PFSK-1 (cell line): Measurements from ENCODE around the gene KLK10.

Source experiments
- FOXP2 ChIP-seq: optimal IDR thresholded peaks from 2 replicates; pipeline ENCODE3; 2011; ENCODE audit warnings: borderline replicate concordance, control low read depth, inconsistent platforms; ENCODE audit not compliant: insufficient read depth; ENCODE audit errors: extremely low read length, extremely low read depth
- POLR2AphosphoS5 ChIP-seq: IDR thresholded peaks from 2 replicates; pipeline ENCODE4 v1.6.1; 2012; ENCODE audit warnings: low read depth, mild to moderate bottlenecking, control low read depth, low read length, moderate library complexity
- REST ChIP-seq, 2 experiments: IDR thresholded peaks; 2 replicates each; pipeline versions ENCODE4 v1.6.1 to v1.8.0; 2011 to 2012; ENCODE audit warnings: low read depth in 2 of 2, low read length in 2 of 2, control low read depth in 1 of 2, inconsistent platforms in 1 of 2, mild to moderate bottlenecking in 1 of 2, moderate library complexity in 1 of 2; ENCODE audit not compliant: insufficient read depth in 1 of 2
- SIN3A ChIP-seq: IDR thresholded peaks from 2 replicates; pipeline ENCODE4 v1.6.1; 2012; ENCODE audit warnings: mild to moderate bottlenecking, low read length, moderate library complexity, borderline replicate concordance; ENCODE audit not compliant: insufficient read depth
- TAF1 ChIP-seq: IDR thresholded peaks from 2 replicates; pipeline ENCODE4 v1.6.1; 2012; ENCODE audit warnings: low read length, control low read depth, borderline replicate concordance; ENCODE audit not compliant: insufficient read depth

Gene KLK10

DNA sequence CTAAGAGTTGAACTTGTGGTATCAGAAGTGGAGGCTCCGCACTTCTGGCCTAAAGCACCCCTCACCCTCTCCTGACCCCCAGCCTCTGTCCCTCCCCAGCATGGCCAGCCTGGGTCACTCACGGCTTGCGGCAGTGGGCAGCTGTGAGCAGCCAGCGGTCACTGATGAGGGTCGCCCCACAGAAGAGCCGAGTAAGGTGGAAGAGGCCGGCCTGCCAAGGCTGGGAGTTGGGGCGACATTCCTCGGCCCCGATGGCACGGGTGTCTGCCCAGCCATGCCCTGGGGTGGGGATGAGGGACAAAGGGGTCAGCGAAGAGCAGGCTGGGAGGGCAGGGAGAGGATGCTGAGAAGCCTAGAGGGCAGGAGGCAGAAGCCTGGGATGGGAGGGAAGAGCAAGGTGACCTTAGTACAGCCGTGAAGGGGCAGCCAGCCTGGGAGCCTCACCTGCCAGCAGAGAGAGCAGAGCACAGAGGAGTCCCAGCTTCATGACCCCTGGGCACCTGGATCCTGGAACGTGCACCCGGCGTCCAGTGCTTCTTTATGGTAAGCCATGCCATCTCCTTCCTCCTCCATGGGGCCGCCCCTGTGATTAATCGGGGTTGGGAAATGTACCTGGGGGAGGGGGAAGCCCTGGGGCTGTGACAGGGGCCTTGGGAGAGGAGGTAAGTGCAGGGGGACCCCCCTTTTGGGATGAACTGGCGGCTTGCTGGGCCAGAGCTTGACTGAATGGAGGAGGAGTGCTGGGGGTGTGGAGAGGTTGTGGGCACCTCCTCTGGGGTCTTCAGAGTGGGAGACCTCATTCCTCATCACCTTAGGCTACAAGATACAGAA is 10.2 kb downstream of the KLK10 start:
- no peak for TF ChIP-seq SIN3A
- TF ChIP-seq POLR2AphosphoS5 = no peak
- no peak for TF ChIP-seq FOXP2

DNA sequence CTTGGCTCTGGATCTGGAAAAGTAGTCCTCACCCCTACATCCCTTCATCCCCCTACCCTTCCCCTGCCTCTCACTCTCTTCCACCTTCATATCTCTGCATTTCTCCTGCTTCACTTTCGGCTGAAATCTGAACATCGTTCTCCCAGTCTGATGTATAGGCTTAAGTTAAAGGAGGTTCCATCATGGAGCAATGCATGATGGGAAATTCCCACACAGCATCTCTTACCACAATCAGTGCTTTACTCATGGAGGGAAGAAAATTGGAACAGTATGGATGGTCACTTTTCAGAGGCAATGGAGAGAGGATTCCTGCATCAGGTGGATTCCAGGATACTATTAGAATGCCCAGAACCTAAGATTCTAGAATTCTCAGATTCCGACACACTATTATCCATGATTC is 12.0 kb downstream of the KLK10 start:
- TF ChIP-seq POLR2AphosphoS5 (no peak), REST (IDR thresholded peaks at IDR 0.05; ENCODE audit: insufficient read depth in 1 of 2, low read depth in 2 of 2, low read length in 2 of 2) (no peak), SIN3A (no peak), FOXP2 (no peak), TAF1 (no peak)

GRCh38 chr19:51006406-51006805 is 13.1 kb downstream of the KLK10 start:
- no peak for TF ChIP-seq POLR2AphosphoS5
- TF ChIP-seq FOXP2 = no peak
- TF ChIP-seq REST (IDR thresholded peaks at IDR 0.05; ENCODE audit: insufficient read depth in 1 of 2, low read depth in 2 of 2, low read length in 2 of 2) = no peak
- TF ChIP-seq SIN3A = no peak
- no peak for TF ChIP-seq TAF1

- no peak for TF ChIP-seq TAF1
- no peak for TF ChIP-seq SIN3A
- no peak for TF ChIP-seq REST (IDR thresholded peaks at IDR 0.05; ENCODE audit: insufficient read depth in 1 of 2, low read depth in 2 of 2, low read length in 2 of 2)
- TF ChIP-seq POLR2AphosphoS5 = no peak
- no peak for TF ChIP-seq FOXP2
Measured at GRCh38 chr19:51005248-51005647, 14.3 kb downstream of the KLK10 start.

GRCh38 chr19:51003316-51003715 is 16.2 kb downstream of the KLK10 start:
- TF ChIP-seq FOXP2 (no peak), POLR2AphosphoS5 (no peak), TAF1 (no peak), REST (IDR thresholded peaks at IDR 0.05; ENCODE audit: insufficient read depth in 1 of 2, low read depth in 2 of 2, low read length in 2 of 2) (no peak), SIN3A (no peak)
